ENCODE data around the gene DNAH3.
A peak's percentile ranks its signal among the peaks of the same experiment; 100 is the strongest.

The DNAH3 gene

GRCh38 chr16:20920091-20920490 is 230.6 kb downstream of the DNAH3 start:
- Histone ChIP-seq H3K27ac (replicated peaks) (no peak overlapping the region), H3K4me3 (replicated peaks; ENCODE audit: insufficient read depth, low read length) (no peak overlapping the region)
- TF ChIP-seq, protein P1, sequence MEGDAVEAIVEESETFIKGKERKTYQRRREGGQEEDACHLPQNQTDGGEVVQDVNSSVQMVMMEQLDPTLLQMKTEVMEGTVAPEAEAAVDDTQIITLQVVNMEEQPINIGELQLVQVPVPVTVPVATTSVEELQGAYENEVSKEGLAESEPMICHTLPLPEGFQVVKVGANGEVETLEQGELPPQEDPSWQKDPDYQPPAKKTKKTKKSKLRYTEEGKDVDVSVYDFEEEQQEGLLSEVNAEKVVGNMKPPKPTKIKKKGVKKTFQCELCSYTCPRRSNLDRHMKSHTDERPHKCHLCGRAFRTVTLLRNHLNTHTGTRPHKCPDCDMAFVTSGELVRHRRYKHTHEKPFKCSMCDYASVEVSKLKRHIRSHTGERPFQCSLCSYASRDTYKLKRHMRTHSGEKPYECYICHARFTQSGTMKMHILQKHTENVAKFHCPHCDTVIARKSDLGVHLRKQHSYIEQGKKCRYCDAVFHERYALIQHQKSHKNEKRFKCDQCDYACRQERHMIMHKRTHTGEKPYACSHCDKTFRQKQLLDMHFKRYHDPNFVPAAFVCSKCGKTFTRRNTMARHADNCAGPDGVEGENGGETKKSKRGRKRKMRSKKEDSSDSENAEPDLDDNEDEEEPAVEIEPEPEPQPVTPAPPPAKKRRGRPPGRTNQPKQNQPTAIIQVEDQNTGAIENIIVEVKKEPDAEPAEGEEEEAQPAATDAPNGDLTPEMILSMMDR (IDR thresholded peaks at IDR 0.05; ENCODE audit: insufficient read depth, low read length) = no peak
- TF ChIP-seq SPI1 (IDR thresholded peaks at IDR 0.05; ENCODE audit: borderline replicate concordance, low read depth) = no peak
- TF ChIP-seq, protein P2, sequence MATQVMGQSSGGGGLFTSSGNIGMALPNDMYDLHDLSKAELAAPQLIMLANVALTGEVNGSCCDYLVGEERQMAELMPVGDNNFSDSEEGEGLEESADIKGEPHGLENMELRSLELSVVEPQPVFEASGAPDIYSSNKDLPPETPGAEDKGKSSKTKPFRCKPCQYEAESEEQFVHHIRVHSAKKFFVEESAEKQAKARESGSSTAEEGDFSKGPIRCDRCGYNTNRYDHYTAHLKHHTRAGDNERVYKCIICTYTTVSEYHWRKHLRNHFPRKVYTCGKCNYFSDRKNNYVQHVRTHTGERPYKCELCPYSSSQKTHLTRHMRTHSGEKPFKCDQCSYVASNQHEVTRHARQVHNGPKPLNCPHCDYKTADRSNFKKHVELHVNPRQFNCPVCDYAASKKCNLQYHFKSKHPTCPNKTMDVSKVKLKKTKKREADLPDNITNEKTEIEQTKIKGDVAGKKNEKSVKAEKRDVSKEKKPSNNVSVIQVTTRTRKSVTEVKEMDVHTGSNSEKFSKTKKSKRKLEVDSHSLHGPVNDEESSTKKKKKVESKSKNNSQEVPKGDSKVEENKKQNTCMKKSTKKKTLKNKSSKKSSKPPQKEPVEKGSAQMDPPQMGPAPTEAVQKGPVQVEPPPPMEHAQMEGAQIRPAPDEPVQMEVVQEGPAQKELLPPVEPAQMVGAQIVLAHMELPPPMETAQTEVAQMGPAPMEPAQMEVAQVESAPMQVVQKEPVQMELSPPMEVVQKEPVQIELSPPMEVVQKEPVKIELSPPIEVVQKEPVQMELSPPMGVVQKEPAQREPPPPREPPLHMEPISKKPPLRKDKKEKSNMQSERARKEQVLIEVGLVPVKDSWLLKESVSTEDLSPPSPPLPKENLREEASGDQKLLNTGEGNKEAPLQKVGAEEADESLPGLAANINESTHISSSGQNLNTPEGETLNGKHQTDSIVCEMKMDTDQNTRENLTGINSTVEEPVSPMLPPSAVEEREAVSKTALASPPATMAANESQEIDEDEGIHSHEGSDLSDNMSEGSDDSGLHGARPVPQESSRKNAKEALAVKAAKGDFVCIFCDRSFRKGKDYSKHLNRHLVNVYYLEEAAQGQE (IDR thresholded peaks at IDR 0.05; ENCODE audit: insufficient replicate concordance, low read depth) = no peak
- TF ChIP-seq POLR2AphosphoS5 (IDR thresholded peaks at IDR 0.05; ENCODE audit: low read depth) = no peak
- no peak for TF ChIP-seq GABPA (IDR thresholded peaks at IDR 0.05; ENCODE audit: low read depth)

DNA sequence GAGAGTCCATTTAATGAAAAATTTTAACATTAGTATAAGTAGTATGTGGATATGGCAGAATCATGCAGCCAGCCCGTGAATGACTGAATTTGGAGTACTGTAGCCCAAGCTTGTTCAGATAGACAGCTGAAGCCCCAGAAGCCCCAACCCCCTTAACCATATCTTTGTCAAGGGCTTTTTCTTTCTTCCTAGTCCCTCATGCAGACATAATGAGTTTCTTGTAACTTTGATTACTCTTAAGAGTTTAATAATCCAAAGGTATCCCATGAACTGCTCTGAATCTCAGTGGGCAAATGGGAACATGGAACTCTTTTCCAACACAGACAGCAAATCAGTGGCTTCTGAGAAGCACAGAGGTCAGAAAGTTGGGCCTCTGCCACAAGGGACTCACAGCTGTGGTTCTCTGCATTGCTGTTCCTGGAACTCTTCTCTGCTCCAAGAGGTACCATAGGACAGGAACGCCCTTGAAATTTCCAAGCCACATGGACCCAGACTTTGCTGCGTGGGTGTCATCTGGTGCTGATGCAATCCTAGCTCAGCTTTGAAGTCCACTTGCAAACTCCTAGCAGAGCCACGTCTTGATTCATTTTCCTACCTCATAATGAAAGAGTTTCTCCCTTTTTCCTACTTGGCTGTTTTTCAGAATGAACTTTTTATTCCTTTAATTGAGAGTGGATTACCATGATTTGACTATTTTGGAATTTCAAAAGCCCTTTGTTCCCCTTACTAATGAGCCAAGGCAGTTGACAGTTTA is 232.0 kb downstream of the DNAH3 start:
- no peak for DNase-seq (ENCODE audit: low read depth in 1 of 2, low spot score in 1 of 2)
- Histone ChIP-seq H3K27me3 (ENCODE audit: insufficient read depth, poor library complexity, severe bottlenecking) (no peaks in the 10 kb centered on the region), H3K4me3 (replicated peaks; ENCODE audit: insufficient read depth, low read length) (no peak overlapping the region), H3K27ac (replicated peaks) (no peak overlapping the region)
- TF ChIP-seq GABPA (IDR thresholded peaks at IDR 0.05; ENCODE audit: low read depth) (no peak), POLR2AphosphoS5 (IDR thresholded peaks at IDR 0.05; ENCODE audit: low read depth) (no peak), SPI1 (IDR thresholded peaks at IDR 0.05; ENCODE audit: borderline replicate concordance, low read depth) (no peak)

More at GRCh38 chr16:20920091-20920490, 230.6 kb downstream of the DNAH3 start:
- no peaks in the 10 kb centered on the region for H3K27me3 ChIP-seq (ENCODE audit: insufficient read depth, poor library complexity, severe bottlenecking)
- DNase-seq (ENCODE audit: low read depth in 1 of 2, low spot score in 1 of 2) = no peak

DNA sequence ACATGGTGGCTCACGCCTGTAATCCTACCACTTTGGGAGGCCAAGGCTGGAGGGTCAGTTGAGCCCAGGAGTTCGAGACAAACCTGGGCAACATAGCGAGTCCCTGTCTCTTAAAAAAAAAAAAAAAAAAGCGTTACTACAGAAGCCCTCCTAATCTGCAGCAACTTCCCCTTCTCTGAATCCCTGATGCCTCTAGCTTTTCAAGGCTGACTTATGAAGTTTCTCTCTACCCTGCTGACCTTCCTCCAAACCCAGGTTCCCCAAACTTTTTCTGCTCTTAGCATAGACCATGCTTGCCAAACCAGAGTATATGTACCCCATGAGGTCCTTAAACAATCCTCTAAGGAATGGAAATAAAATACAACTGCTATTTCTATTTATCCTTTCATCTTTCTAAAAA is 233.7 kb downstream of the DNAH3 start:
- TF ChIP-seq, protein P1 (IDR thresholded peaks at IDR 0.05; ENCODE audit: insufficient read depth, low read length) = no peak
- TF ChIP-seq POLR2AphosphoS5 (IDR thresholded peaks at IDR 0.05; ENCODE audit: low read depth) (no peak), SPI1 (IDR thresholded peaks at IDR 0.05; ENCODE audit: borderline replicate concordance, low read depth) (peak; percentile 45; the same call in 1 of the 2 replicates), GABPA (IDR thresholded peaks at IDR 0.05; ENCODE audit: low read depth) (no peak)
- DNase-seq (ENCODE audit: low read depth in 1 of 2, low spot score in 1 of 2) = peak in 1 of 2 experiments; percentile 79
- H3K4me3 ChIP-seq (replicated peaks; ENCODE audit: insufficient read depth, low read length) = no peak overlapping the region
- peak overlapping the region; percentile 32 for H3K27ac ChIP-seq (replicated peaks)
- H3K27me3 ChIP-seq (ENCODE audit: insufficient read depth, poor library complexity, severe bottlenecking) = no peaks in the 10 kb centered on the region

DNA sequence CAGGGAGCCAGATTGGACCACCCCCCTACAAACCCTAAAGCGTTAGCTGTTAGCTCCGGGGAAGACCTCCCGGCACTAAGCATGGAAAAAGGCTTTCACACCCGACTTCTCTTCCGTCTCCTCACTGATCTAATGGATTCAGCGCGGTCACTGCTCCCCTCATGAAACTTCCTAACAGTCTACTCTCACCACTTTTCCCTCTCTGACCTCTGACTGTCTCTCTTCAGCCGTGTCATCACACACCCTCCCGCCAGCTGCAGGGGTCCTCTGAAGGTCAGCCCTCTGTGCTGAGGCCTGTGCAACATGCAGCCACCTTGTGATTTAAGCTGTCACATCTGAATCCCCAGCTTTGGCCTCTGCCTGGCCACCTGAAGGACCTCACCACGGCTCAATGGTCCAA is 234.4 kb downstream of the DNAH3 start:
- Histone ChIP-seq H3K27ac (replicated peaks) (no peak overlapping the region), H3K4me3 (replicated peaks; ENCODE audit: insufficient read depth, low read length) (no peak overlapping the region), H3K27me3 (ENCODE audit: insufficient read depth, poor library complexity, severe bottlenecking) (no peaks in the 10 kb centered on the region)
- no peak for TF ChIP-seq POLR2AphosphoS5 (IDR thresholded peaks at IDR 0.05; ENCODE audit: low read depth)
- TF ChIP-seq, protein P1 (IDR thresholded peaks at IDR 0.05; ENCODE audit: insufficient read depth, low read length) = no peak
- no peak for TF ChIP-seq SPI1 (IDR thresholded peaks at IDR 0.05; ENCODE audit: borderline replicate concordance, low read depth)
- TF ChIP-seq, protein P2 (IDR thresholded peaks at IDR 0.05; ENCODE audit: insufficient replicate concordance, low read depth) = no peak
- TF ChIP-seq GABPA (IDR thresholded peaks at IDR 0.05; ENCODE audit: low read depth) = no peak
- DNase-seq (ENCODE audit: low read depth in 1 of 2, low spot score in 1 of 2) = no peak

All from HL-60 (cell line).